ENCODE results near the gene GPT2.

Gene GPT2

GRCh38 chr16:46875243-46875642 lies 8.9 kb upstream of the GPT2 start:
- no peak overlapping the region for H3K4me3 ChIP-seq (ENCODE audit: low read length)
- H3K4me1 ChIP-seq (ENCODE audit: control insufficient read depth, insufficient read depth, low read length), result no peaks in the 10 kb centered on the region
- H3K36me3 ChIP-seq (ENCODE audit: control insufficient read depth, insufficient read depth, low read length), result no peaks in the 10 kb centered on the region
- no peak overlapping the region for H3K9ac ChIP-seq (ENCODE audit: low read length)
- H3K27ac ChIP-seq (ENCODE audit: low read depth, low read length), result no peak overlapping the region
- H3K27me3 ChIP-seq (ENCODE audit: control insufficient read depth, insufficient read depth, low read length), result no peaks in the 10 kb centered on the region

- no peak overlapping the region for H3K4me3 ChIP-seq (ENCODE audit: low read length)
- H3K4me1 ChIP-seq (ENCODE audit: control insufficient read depth, insufficient read depth, low read length), result peaks cover 6% of the 10 kb centered on the region
- no peak overlapping the region for H3K27ac ChIP-seq (ENCODE audit: low read depth, low read length)
- H3K9ac ChIP-seq (ENCODE audit: low read length), result no peak overlapping the region
- H3K27me3 ChIP-seq (ENCODE audit: control insufficient read depth, insufficient read depth, low read length), result no peaks in the 10 kb centered on the region
- H3K36me3 ChIP-seq (ENCODE audit: control insufficient read depth, insufficient read depth, low read length), result no peaks in the 10 kb centered on the region
Observed at GRCh38 chr16:46882304-46882939, 1.7 kb upstream of the GPT2 start.

DNA sequence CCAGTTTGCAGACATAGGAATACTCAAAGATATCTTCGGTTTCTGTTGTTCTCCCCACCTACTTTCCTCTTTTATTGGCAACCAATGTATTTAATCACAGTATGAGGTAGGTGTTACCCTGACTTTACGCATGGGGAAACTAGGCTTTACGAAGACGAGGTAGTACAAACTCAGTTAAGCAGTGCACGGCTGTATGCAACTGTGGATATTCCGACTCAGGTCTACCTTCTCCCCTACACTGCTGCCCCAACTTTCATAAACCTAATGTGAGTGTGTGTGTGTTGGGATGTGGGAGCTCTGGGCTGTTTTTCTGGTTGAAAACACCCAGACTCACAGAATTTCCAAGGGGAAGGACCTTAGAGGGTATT lies 1.2 kb upstream of the GPT2 start:
- H3K4me1 ChIP-seq (ENCODE audit: control insufficient read depth, insufficient read depth, low read length), result peaks cover 6% of the 10 kb centered on the region
- no peak overlapping the region for H3K9ac ChIP-seq (ENCODE audit: low read length)
- no peak overlapping the region for H3K27ac ChIP-seq (ENCODE audit: low read depth, low read length)
- no peaks in the 10 kb centered on the region for H3K27me3 ChIP-seq (ENCODE audit: control insufficient read depth, insufficient read depth, low read length)
- H3K4me3 ChIP-seq (ENCODE audit: low read length), result no peak overlapping the region
- no peaks in the 10 kb centered on the region for H3K36me3 ChIP-seq (ENCODE audit: control insufficient read depth, insufficient read depth, low read length)

DNA sequence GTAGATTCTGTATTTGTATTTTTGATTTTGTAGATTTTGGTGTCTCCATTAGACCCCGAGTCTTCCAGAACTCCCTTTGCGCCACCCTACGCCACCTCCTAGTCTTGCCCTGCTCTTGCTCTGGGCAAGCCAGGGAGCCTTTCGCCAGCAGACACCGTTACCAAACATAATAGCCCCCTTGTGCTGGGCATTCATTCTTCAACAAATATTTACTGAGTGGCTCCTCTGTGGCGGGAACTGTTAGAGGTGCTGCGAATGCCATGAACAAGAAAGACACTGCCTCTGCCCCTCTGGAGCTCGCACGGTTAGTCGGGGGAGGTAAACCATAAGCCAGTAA lies 841 bp upstream of the GPT2 start:
- H3K27ac ChIP-seq (ENCODE audit: low read depth, low read length), result no peak overlapping the region
- H3K36me3 ChIP-seq (ENCODE audit: control insufficient read depth, insufficient read depth, low read length), result no peaks in the 10 kb centered on the region
- H3K4me3 ChIP-seq (ENCODE audit: low read length), result peak overlapping the region; percentile 75
- peaks cover 6% of the 10 kb centered on the region for H3K4me1 ChIP-seq (ENCODE audit: control insufficient read depth, insufficient read depth, low read length)
- H3K27me3 ChIP-seq (ENCODE audit: control insufficient read depth, insufficient read depth, low read length), result no peaks in the 10 kb centered on the region
- no peak overlapping the region for H3K9ac ChIP-seq (ENCODE audit: low read length)

GRCh38 chr16:46884513-46885293 lies 541 bp downstream of the GPT2 start:
- peak overlapping the region; percentile 76 for H3K4me3 ChIP-seq (ENCODE audit: low read length)

DNA sequence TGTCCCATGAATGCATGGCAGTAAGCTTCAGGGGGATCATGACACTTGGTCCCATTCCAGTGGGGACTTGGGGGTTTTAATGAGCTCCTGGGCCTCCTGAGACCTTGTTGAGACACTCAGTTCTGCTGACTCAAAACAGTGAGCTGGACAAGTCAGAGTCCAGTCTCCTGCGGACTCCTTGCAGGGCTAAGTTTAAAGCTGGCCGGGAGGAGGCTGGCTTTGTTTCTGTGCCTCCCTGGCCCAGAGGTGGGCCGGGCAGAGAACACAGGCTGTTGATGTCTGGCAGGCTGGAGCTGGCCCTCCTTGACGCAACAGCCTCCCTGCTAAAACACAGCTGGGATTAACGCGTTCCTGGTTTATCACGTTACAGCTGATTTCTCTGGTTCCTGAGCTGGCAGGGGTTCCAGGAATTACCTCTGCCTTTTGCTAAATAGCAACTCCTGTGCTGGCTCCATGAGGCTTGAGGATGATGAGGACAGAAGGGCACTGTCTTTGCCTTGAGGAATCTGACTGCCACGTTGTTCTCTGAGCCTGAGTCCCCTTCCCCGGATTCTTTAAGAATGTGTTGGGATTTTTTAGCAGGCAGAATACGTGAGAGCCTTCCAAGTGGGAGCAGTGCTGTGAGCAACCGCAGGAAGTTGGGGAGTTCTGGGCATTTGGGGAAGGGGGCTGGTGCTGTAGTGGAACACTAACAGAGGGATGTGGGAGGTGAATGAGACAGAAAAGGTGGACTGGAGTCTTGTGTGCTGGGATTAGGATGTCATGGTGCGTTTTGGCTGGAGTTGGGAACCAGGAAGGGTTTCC lies 2.0 kb downstream of the GPT2 start:
- Histone ChIP-seq H3K36me3 (ENCODE audit: control insufficient read depth, insufficient read depth, low read length) (no peaks in the 10 kb centered on the region), H3K27me3 (ENCODE audit: control insufficient read depth, insufficient read depth, low read length) (no peaks in the 10 kb centered on the region), H3K9ac (ENCODE audit: low read length) (no peak overlapping the region), H3K4me3 (ENCODE audit: low read length) (no peak overlapping the region), H3K4me1 (ENCODE audit: control insufficient read depth, insufficient read depth, low read length) (peaks cover 6% of the 10 kb centered on the region), H3K27ac (ENCODE audit: low read depth, low read length) (no peak overlapping the region)

More at GRCh38 chr16:46884513-46885293, 541 bp downstream of the GPT2 start:
- no peaks in the 10 kb centered on the region for H3K36me3 ChIP-seq (ENCODE audit: control insufficient read depth, insufficient read depth, low read length)
- no peak overlapping the region for H3K9ac ChIP-seq (ENCODE audit: low read length)
- no peaks in the 10 kb centered on the region for H3K27me3 ChIP-seq (ENCODE audit: control insufficient read depth, insufficient read depth, low read length)
- no peak overlapping the region for H3K27ac ChIP-seq (ENCODE audit: low read depth, low read length)
- H3K4me1 ChIP-seq (ENCODE audit: control insufficient read depth, insufficient read depth, low read length), result peaks cover 6% of the 10 kb centered on the region

DNA sequence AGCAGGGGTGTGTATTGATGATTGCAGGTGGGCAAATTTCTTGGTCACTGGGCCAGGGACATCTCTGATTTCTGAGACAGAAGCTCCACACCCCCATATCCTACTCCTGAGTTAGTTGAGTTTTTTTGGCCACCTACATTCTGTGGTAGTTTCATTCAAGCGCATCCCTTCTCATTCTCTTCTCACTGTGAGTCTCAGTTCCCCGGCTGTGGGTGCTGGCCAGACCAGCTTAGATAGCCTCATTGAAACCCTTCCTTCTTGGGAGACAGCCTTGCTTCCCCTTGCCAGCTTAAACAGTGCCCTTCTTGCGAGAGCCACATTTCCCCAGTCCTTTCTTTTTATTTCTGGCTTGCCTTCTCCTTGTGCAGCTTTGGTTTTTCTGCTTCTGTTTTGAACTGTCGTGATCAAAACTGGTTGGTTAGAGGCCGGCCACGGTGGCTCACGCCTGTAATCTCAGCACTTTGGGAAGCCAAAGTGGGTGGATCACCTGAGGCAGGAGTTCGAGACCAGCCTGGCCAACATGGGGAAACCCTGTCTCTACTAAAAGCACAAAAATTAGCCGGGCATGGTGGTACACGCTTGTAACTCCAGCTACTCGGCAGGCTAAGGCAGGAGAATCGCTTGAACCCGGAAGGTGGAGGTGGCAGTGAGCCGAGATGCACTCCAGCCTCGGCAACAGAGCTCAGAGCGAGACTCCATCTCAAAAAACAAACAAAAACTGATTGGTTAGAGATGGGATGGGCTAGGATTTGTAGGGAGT lies 2.8 kb downstream of the GPT2 start:
- H3K9ac ChIP-seq (ENCODE audit: low read length), result no peak overlapping the region
- H3K4me1 ChIP-seq (ENCODE audit: control insufficient read depth, insufficient read depth, low read length), result peaks cover 6% of the 10 kb centered on the region
- no peaks in the 10 kb centered on the region for H3K27me3 ChIP-seq (ENCODE audit: control insufficient read depth, insufficient read depth, low read length)
- H3K36me3 ChIP-seq (ENCODE audit: control insufficient read depth, insufficient read depth, low read length), result no peaks in the 10 kb centered on the region
- no peak overlapping the region for H3K27ac ChIP-seq (ENCODE audit: low read depth, low read length)
- no peak overlapping the region for H3K4me3 ChIP-seq (ENCODE audit: low read length)

DNA sequence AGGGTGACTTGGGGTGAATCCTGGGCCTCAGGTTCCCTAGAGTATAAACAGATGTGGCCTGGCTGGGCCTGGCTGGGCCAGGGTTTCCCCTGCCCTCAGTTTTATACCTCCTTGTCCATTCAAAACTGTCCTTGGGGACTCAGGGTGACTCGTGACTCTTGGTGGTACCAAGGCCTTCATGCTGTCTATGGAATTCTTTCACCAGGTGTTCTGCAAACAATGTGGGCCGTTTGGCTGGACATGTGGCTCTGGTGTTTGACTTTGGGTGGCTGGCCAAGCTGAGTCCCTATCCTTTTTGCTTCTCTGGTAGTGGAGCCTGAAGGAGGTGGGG lies 3.3 kb downstream of the GPT2 start:
- Histone ChIP-seq H3K9ac (ENCODE audit: low read length) (no peak overlapping the region), H3K4me3 (ENCODE audit: low read length) (no peak overlapping the region), H3K4me1 (ENCODE audit: control insufficient read depth, insufficient read depth, low read length) (peaks cover 6% of the 10 kb centered on the region), H3K27ac (ENCODE audit: low read depth, low read length) (no peak overlapping the region), H3K36me3 (ENCODE audit: control insufficient read depth, insufficient read depth, low read length) (no peaks in the 10 kb centered on the region), H3K27me3 (ENCODE audit: control insufficient read depth, insufficient read depth, low read length) (no peaks in the 10 kb centered on the region)

- Histone ChIP-seq H3K4me3 (ENCODE audit: low read length) (no peak overlapping the region), H3K27ac (ENCODE audit: low read depth, low read length) (no peak overlapping the region), H3K4me1 (ENCODE audit: control insufficient read depth, insufficient read depth, low read length) (peaks cover 9% of the 10 kb centered on the region), H3K36me3 (ENCODE audit: control insufficient read depth, insufficient read depth, low read length) (no peaks in the 10 kb centered on the region), H3K27me3 (ENCODE audit: control insufficient read depth, insufficient read depth, low read length) (no peaks in the 10 kb centered on the region), H3K9ac (ENCODE audit: low read length) (no peak overlapping the region)
Observed at GRCh38 chr16:46889245-46889941, 5.2 kb downstream of the GPT2 start.

DNA sequence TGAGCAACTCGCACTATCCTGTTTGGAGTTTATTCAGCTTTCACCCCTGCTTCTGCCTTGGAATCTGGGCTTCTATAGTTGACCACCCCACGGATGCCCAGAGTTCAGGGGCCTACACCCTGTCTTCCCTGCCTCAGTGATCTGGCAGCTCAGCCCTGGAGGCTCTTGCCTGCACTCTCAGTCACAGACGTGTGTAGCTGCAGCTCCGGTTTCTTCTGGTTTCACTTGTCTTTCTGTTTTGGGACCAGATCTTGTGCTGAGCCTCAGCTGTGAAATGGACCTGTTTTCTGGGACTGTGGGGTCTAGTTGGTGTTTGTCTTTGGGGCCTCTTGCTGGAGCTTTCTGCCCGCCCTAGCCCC lies 5.8 kb downstream of the GPT2 start:
- peaks cover 7% of the 10 kb centered on the region for H3K4me1 ChIP-seq (ENCODE audit: control insufficient read depth, insufficient read depth, low read length)
- no peak overlapping the region for H3K27ac ChIP-seq (ENCODE audit: low read depth, low read length)
- H3K4me3 ChIP-seq (ENCODE audit: low read length), result no peak overlapping the region
- H3K27me3 ChIP-seq (ENCODE audit: control insufficient read depth, insufficient read depth, low read length), result no peaks in the 10 kb centered on the region
- no peaks in the 10 kb centered on the region for H3K36me3 ChIP-seq (ENCODE audit: control insufficient read depth, insufficient read depth, low read length)
- no peak overlapping the region for H3K9ac ChIP-seq (ENCODE audit: low read length)

DNA sequence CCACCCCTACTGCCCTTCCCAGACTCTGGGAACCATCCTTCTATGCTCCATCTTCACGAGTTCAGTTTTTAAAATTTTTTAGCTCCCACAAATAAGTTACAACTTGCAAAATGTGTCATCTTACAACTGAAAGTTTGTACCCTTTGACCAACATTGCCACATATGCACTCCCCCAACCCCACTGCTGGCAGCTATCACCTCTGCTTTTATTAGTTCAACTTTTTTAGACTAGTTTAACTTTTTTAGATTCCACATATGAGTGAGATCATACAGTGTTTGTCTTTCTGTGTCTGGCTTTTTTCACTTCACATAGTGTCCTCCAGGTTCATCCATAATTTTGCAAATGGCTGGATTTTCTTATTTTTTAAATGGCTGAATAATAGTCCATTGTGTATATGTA lies 7.7 kb downstream of the GPT2 start:
- H3K27me3 ChIP-seq (ENCODE audit: control insufficient read depth, insufficient read depth, low read length), result no peaks in the 10 kb centered on the region
- peaks cover 6% of the 10 kb centered on the region for H3K4me1 ChIP-seq (ENCODE audit: control insufficient read depth, insufficient read depth, low read length)
- no peak overlapping the region for H3K4me3 ChIP-seq (ENCODE audit: low read length)
- H3K36me3 ChIP-seq (ENCODE audit: control insufficient read depth, insufficient read depth, low read length), result no peaks in the 10 kb centered on the region
- H3K27ac ChIP-seq (ENCODE audit: low read depth, low read length), result no peak overlapping the region
- H3K9ac ChIP-seq (ENCODE audit: low read length), result no peak overlapping the region
